Endodermal cell (in vitro differentiated cells): ENCODE results near the gene AKNAD1. TPM values are rescaled to one million over a fixed set of nuclear protein-coding genes. Genes with fewer than 3 reads are reported as not detected.

Experiments used
- DNase-seq: peaks from one replicate; pipeline ENCODE4 v3.0.0-alpha.2; 2017
- H3K27ac ChIP-seq: 2 replicates; pipeline ENCODE4 v1.5.1; 2013; ENCODE audit warnings: mild to moderate bottlenecking, low read depth, low read length, moderate library complexity
- H3K27me3 ChIP-seq: 2 replicates; pipeline ENCODE4 v1.6.1; 2013; ENCODE audit warnings: mild to moderate bottlenecking, low read length, moderate library complexity; ENCODE audit not compliant: insufficient read depth, control insufficient read depth, poor library complexity, severe bottlenecking
- H3K36me3 ChIP-seq: 2 replicates; pipeline ENCODE4 v1.7.0; 2013; ENCODE audit warnings: mild to moderate bottlenecking, low read length, moderate library complexity; ENCODE audit not compliant: control insufficient read depth, insufficient read depth
- H3K4me1 ChIP-seq: one replicate; pipeline ENCODE4 v1.7.0; 2013; ENCODE audit warnings: low read length; ENCODE audit not compliant: control insufficient read depth, insufficient read depth
- H3K4me3 ChIP-seq: 2 replicates; pipeline ENCODE4 v1.5.1; 2013; ENCODE audit warnings: mild to moderate bottlenecking, low read length, moderate library complexity
- H3K9ac ChIP-seq: 2 replicates; pipeline ENCODE4 v1.6.1; 2013; ENCODE audit warnings: mild to moderate bottlenecking, low read length, moderate library complexity; ENCODE audit not compliant: poor library complexity, severe bottlenecking; ENCODE audit errors: extremely low read depth
- H3K9me3 ChIP-seq: 2 replicates; pipeline ENCODE4 v1.6.1; 2013; ENCODE audit warnings: mild to moderate bottlenecking, low read length, moderate library complexity; ENCODE audit not compliant: control insufficient read depth
- H3K27ac Mint-ChIP-seq: 2 replicates; pipeline ENCODE4 v1.8.0; 2020; ENCODE audit warnings: mixed read lengths
- H3K27me3 Mint-ChIP-seq: 2 replicates; pipeline ENCODE4 v1.8.0; 2021; ENCODE audit warnings: mild to moderate bottlenecking, mixed read lengths; ENCODE audit not compliant: insufficient read depth
- H3K36me3 Mint-ChIP-seq: 2 replicates; pipeline ENCODE4 v1.8.0; 2020; ENCODE audit warnings: low read depth, mixed read lengths
- H3K4me1 Mint-ChIP-seq: 2 replicates; pipeline ENCODE4 v1.8.0; 2020; ENCODE audit warnings: mixed read lengths
- H3K4me3 Mint-ChIP-seq: 2 replicates; pipeline ENCODE4 v1.8.0; 2020; ENCODE audit warnings: mild to moderate bottlenecking, moderate library complexity, mixed read lengths
- H3K9me3 Mint-ChIP-seq: 2 replicates; pipeline ENCODE4 v1.8.0; 2020; ENCODE audit warnings: mild to moderate bottlenecking, mixed read lengths
- CTCF ChIP-seq: fragments of 200-600 bp; sonication (generic); conservative IDR thresholded peaks from 2 replicates; pipeline ENCODE4 v1.5.0; 2021; ENCODE audit warnings: antibody characterized with exemption, mild to moderate bottlenecking
- WGBS, 2 experiments: methylation state at CpG; one replicate each; pipeline versions ENCODE4 v1.1.5 to v1.1.7; 2013; ENCODE audit warnings: missing lambda C conversion rate in 2 of 2, mixed read lengths in 1 of 2; ENCODE audit not compliant: insufficient coverage in 1 of 2, insufficient read length in 1 of 2; 5-methylcytosine and 5-hydroxymethylcytosine counted together
- total RNA-seq, 2 donors: library from RNA; stranded (reverse); fragmentation: NEBNext Ultra II Directional in 1 of 2; extraction: Animal tissue kit (Norgen Biotek cat#: 25700) in 1 of 2; gene quantifications; 2 replicates in 1 of 2; 3 replicates in 1 of 2; pipeline ENCODE4 v1.2.1, GENCODE V29; 2021

The AKNAD1 gene
- total RNA-seq, 2 donors from 2014 or later: 0.20 to 2.0 TPM

GRCh38 chr1:108854221-108855019 lies 2.5 kb downstream of the AKNAD1 start:
- no peaks in the 10 kb centered on the region for H3K9me3 Mint-ChIP-seq
- H3K4me3 Mint-ChIP-seq: no peak overlapping the region
- no peak overlapping the region for H3K27ac Mint-ChIP-seq
- no peak for TF ChIP-seq CTCF
- peaks cover 3% of the 10 kb centered on the region for H3K27me3 Mint-ChIP-seq
- peaks cover 5% of the 10 kb centered on the region for H3K4me1 Mint-ChIP-seq
- no peaks in the 10 kb centered on the region for H3K4me1 ChIP-seq
- no peak overlapping the region for H3K27ac ChIP-seq
- no peak overlapping the region for H3K4me3 ChIP-seq
- no peaks in the 10 kb centered on the region for H3K36me3 ChIP-seq
- no peaks in the 10 kb centered on the region for H3K36me3 Mint-ChIP-seq
- no peak overlapping the region for H3K9ac ChIP-seq
- no peaks in the 10 kb centered on the region for H3K9me3 ChIP-seq
- DNase-seq: no peak
- 88 to 90% methylated on average over 2 to 3 of the region's 3 CpGs for WGBS, 2 experiments
- no peaks in the 10 kb centered on the region for H3K27me3 ChIP-seq

GRCh38 chr1:108852221-108852975 lies 4.5 kb downstream of the AKNAD1 start:
- no peaks in the 10 kb centered on the region for H3K9me3 ChIP-seq
- TF ChIP-seq CTCF: no peak
- WGBS, 2 experiments: 85 to 93% methylated on average over 3 to 7 of the region's 7 CpGs
- DNase-seq: no peak
- Mint-ChIP-seq H3K27me3 (peaks cover 3% of the 10 kb centered on the region), H3K36me3 (no peaks in the 10 kb centered on the region), H3K9me3 (no peaks in the 10 kb centered on the region), H3K27ac (no peak overlapping the region), H3K4me1 (peaks cover 8% of the 10 kb centered on the region), H3K4me3 (no peak overlapping the region)
- no peak overlapping the region for H3K9ac ChIP-seq
- H3K27ac ChIP-seq: no peak overlapping the region
- H3K4me3 ChIP-seq: no peak overlapping the region
- H3K4me1 ChIP-seq: no peaks in the 10 kb centered on the region
- H3K27me3 ChIP-seq: no peaks in the 10 kb centered on the region
- no peaks in the 10 kb centered on the region for H3K36me3 ChIP-seq

- Mint-ChIP-seq H3K9me3 (no peaks in the 10 kb centered on the region), H3K36me3 (no peaks in the 10 kb centered on the region), H3K27ac (no peak overlapping the region), H3K4me1 (peaks cover 11% of the 10 kb centered on the region), H3K4me3 (no peak overlapping the region), H3K27me3 (peaks cover 3% of the 10 kb centered on the region)
- H3K9ac ChIP-seq: no peak overlapping the region
- no peak overlapping the region for H3K4me3 ChIP-seq
- no peaks in the 10 kb centered on the region for H3K27me3 ChIP-seq
- DNase-seq: no peak
- H3K27ac ChIP-seq: no peak overlapping the region
- no peak for TF ChIP-seq CTCF
- H3K36me3 ChIP-seq: no peaks in the 10 kb centered on the region
- peaks cover 3% of the 10 kb centered on the region for H3K4me1 ChIP-seq
- 94 to 100% methylated on average over 3 to 4 of the region's 4 CpGs for WGBS, 2 experiments
- H3K9me3 ChIP-seq: no peaks in the 10 kb centered on the region
Observed at GRCh38 chr1:108851567-108851966, 5.3 kb downstream of the AKNAD1 start.
